Measurements from ENCODE around the gene OR5K1.

OR5K1 gene

DNA sequence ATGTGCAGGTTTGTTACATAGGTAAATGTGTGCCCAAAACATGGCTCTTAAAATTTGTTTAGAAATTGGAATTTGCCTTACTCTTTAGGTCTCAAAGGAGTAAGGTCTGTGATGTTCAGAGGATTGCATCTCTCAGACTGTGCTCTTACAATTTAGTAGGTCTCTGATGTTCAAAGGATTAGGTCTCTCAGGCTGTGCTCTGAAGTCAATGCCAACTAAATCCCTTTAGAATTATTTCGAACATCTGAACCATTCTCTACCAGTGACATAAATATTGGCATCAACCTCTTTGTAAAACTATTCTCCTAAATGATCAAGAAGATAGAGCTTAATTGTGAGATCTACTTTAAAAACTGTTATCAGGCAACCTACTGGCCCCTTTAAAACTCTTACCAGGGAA is at the start of gene OR5K1:
OR5K1 (plus strand) TSS at position 301 of the 400 bp plus-strand sequence. CDS start 6,376 bp downstream, outside the sequence.
- no peak for DNase-seq (ENCODE audit: low read depth, low spot score)

DNA sequence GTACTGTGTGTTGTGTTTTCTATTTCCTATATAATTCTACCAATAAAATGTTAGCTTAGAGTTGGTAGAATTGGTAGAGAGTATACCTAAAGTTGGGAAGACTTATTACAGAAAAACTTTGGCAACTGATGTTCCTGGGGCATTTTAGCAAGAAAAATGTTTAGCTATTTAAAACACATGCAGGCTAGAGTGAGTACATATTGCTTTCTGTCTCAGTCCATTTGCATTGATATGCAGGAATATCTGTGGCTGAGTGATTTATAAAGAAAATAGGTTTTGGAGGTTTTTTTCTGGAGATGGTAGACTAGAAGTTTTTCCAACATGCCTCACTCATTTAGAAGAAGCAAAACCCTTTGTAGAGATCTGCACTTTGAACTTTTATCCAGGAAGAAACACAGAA is 30.4 kb upstream of the OR5K1 start:
- no peak for DNase-seq (ENCODE audit: low read depth, low spot score)

DNA sequence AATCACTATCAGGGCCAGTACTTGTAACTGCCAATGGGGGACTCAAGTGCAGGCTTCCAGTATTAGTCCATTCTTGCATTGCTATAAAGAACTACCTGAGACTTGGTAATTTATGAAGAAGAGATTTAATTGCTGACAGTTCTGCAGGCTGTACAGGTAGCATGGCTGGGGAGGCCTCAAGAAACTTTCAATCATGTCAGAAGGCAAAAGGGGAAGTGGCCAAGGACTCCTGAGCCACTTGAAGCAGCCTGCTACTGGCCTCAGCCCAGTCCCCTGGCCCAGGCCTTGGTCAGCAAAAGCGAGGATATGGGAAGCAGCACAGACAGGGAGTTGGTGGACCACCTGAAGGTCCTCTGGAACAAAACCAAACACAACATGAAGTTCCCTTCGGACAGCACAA is 29.2 kb upstream of the OR5K1 start:
- no peak for DNase-seq (ENCODE audit: low read depth, low spot score)

DNA sequence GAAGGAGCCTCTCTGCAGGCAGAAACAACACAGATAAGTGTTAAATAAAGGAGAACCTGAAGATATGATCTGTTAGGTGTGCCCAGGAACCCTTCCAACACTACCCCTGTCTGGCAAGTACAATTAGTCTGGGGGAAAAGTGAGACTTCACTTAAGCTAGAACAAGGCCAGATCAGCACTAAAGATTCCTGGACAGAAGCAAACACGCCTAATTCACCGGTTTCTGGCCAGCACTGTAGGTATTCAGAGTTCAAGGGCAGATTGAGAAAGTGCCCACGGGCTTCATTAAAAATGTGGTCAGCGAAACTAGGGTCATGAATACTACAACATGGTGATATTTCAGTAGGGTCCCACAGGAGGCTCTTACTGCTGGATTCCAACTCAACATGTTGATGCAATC is 28.6 kb upstream of the OR5K1 start:
- DNase-seq (ENCODE audit: low read depth, low spot score), result no peak

DNA sequence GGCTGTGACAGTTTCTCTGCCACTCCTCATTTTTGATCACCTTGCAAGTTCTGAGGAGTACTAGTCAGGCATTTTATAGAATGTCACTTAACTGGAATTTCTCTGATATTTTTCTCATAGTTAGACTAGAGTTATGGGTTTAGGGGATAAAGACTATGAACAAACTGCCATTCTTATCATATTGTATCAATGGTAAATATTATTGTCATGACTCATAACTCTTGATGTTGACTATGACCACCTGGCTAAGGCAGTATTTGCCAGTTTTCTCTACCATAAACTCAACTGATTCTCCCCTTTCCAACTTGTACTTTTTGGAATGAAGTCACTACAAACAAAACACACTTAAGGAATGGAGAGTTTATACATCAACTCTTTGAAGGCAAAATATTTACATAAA is 22.7 kb upstream of the OR5K1 start:
- DNase-seq (ENCODE audit: low read depth, low spot score), result no peak

DNA sequence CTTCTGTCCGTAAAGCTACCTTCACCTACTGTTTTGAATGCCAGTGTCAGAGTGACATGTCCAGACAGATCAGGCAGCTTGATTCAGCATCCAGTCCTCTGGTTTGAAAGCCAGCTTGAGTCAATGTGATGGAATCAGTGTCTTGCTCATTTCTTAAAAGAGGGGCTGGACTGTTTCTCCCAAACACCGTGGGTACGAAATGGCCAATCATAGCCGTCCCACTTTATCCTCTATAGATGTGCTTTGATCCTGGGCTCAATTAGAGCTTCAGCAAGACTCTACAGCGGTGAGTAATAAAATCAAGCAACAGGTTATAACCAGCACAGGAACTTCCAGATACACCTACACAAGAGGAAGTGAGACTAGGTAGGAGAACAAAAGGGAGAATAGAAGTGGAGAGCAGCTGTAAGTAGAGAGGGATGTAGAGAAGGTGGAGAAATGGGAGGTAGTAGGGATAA is 17.0 kb upstream of the OR5K1 start:
- DNase-seq (ENCODE audit: low read depth, low spot score), result no peak

DNA sequence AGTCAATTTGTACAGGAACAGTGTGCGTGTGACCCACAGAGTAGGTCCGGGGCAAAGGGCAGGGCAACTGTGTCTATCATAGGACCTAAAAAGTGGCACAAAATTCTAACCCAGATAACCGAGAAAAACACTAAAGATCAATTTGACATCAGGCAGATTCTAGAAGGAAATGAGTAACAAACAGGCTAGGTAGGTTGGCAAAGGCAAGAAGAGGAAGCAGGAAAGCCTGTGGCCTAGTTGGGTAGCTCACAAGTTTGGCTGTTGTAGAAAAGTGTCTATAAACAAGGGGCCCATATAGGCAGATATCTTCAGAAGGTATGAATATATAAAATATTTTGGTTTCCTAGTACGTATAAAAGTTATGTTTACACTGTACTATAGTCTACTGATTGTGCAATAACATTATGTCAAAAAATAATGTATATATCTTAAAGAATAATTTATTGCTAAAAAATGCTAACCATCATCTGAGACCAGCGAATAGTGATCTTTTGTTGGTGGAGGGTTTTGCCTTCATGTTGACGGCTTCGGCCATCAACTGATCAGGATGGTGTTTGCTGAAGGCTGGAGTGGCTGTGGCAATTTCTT is 13.3 kb upstream of the OR5K1 start:
- no peak for DNase-seq (ENCODE audit: low read depth, low spot score)

DNA sequence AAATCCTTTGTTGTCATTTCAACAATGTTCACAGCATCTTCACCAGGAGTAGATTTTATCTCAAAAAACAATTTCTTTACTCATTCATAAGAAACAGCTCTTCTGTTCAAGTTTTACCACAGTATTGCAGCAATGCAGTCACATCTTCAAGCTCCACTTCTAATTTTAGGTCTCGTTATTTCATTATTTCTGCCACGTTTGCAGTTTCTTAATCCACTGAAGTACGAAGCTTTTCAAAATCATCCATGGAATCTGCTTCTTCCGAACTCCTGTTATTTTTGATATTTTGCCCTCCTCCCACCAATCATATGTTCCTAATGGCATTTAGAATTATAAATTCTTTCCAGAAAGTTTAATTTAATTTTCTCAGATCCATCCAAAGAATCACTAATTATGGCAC is 12.6 kb upstream of the OR5K1 start:
- no peak for DNase-seq (ENCODE audit: low read depth, low spot score)

DNA sequence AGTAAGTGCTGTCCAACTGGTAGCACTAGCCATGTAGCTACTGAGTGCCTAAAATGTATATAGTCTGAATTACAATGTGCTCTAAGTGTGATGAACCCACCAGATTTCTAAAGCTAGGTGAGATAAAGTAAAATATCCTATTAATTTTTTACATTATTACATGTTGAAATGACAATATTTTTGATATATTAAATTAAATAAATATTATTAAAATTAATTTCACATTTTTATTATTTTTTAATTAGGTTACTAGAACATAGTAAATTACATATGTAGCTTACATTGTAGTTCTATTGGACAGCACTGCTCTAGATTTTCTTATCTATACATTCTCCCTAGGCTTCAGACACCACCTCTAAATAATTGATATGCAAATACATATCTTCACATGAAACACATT is 9.2 kb upstream of the OR5K1 start:
- no peak for DNase-seq (ENCODE audit: low read depth, low spot score)

DNA sequence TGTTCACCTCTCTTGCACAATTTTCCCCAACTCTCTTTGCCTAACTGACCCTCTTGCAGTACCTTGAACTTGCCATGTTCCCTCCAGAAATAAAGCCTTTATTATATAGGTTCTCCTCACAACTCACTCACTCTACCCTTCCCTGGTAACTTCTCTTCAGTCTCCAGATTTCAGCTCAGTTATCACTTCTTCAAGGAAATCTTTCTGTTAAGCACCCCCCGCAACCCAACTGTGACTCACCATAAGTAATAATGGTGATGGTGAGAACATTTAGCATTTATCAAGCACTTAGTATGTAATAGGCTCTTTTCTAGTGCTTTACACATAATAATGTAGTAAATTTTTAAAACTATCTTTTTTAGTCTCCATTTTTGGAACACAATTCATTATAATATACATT is 8.1 kb upstream of the OR5K1 start:
- DNase-seq (ENCODE audit: low read depth, low spot score), result no peak

DNA sequence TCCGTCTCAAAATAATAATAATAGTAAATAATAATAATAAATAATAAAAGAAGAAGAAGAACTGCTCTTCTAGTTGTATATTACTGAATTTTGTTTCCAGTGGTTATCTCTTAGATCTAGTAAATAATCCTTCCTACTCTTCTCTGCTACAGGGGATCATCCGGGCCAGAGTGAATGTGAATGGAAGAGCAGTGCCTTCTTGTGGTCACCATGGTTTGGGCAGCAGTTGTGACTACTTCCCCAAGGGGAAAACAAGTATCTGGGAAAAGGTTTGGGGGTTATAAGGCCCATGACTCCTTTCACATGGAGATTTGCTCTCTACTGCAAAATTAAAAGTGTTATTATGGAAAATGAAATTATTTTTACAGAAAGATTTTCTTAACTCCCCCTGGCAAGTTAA is 5.5 kb upstream of the OR5K1 start:
- DNase-seq (ENCODE audit: low read depth, low spot score), result no peak

DNA sequence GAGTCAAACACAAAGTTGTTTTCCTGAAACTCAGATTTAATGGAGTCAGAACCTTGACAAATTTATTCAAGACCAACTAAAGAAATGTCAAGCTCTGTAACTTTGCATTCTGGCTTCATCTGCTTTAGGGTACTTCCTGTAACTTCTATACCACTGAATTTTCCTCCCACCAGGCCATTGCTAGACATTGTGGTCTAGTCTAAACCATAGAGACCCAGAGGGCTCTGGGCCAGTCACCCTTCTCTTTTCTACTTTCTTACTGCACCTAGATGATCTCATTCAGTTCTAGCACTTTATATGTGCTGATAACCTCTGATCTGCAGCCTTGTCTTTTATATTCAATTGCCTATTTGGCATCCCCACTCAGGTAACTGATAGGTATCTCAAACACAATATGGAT is 2.8 kb upstream of the OR5K1 start:
- DNase-seq (ENCODE audit: low read depth, low spot score), result no peak

DNA sequence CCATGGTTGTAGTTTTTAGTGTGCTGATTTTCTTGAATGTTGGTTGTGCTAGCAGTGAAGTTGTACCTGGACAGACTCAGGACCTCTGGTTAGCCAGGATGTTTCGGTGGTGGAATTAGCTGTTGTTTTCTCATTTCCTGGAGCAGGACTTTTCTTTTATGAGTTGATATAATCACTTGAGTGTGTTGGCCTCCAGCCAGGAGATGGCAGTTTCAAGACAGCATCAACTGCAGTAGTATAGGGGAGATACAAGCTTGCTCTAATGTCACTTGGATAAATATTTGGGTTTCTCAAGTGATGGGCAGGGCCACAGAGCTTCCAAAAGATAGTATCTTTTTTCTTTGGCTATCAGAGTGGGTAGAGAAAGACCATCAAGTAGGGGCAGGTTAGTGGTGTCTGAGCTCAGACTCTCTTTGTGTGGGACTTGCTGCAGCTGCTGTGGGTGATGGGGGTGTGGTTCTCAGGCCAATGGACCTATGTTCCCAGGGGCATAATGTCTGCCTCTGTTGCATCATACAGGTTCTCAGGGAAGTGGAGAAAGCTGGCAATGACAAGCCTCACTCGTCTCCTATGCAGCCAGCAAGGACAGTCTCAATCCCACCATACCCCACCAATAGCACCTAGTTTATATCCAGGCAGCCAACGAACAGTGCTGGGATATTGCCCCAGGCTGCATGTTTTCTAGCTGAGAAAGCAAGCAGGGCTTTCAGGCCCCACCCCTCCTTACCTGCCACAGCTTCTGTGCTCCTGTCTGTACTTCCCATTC is 19.9 kb downstream of the OR5K1 start:
- DNase-seq (ENCODE audit: low read depth, low spot score), result no peak

DNA sequence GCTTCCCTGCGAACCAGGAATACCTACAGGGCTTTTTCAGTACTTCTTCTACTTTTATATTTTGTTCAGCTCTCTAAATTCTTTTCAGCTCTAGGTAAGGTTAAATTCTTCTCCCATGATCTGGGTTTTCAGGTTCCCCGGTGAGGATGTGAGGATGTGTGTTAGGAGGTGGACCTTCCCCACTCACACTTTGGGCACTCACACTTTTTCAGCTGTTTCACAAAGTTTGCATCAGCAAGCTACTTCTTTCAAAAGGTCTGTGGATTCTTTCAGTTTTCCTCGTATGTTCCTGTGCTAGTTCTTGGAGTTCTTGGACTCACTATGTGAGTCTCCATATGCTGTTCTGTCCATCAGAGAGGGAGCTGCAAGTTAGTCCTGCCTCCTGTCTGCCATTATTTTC is 20.6 kb downstream of the OR5K1 start:
- no peak for DNase-seq (ENCODE audit: low read depth, low spot score)

DNA sequence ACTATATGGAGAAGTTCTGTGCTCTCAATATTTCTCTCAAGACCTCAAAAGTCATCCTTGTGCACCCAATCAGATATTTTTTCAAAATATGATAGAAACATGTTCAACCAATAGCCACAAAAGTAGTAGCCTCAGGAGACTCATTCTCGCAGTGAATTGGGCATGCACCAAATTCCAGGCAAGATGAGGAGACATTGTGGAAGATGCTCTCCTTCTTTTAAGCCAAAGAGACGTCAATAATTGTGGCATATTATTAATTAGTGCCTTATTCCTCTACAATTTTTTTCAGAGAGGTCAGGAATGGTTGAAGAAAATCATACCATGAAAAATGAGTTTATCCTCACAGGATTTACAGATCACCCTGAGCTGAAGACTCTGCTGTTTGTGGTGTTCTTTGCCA is 34.4 kb downstream of the OR5K1 start, which contains the start of gene OR5K2:
OR5K2 (plus strand) TSS at position 301 of the 400 bp plus-strand sequence; CDS start at position 301, 0 bp downstream.
- DNase-seq (ENCODE audit: low read depth, low spot score), result no peak

DNA sequence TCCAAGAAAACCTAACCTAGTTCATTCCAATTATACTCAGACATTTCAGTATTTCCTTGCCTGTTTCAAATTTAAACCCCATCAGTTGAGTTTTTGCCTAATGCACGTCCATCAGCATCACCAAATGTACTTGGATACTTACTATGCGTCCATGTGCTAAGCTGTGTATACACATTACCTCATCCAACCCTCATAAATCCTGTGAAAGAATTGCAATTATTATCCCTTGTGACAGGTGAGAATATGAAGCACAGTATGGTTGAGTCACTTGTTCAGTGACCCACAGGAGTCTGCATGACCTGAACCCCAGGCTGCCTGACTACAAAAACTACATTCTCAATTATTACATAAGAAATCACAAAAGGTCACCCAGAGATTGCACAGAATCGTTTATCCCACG is 37.0 kb downstream of the OR5K1 start:
- DNase-seq (ENCODE audit: low read depth, low spot score), result no peak

DNA sequence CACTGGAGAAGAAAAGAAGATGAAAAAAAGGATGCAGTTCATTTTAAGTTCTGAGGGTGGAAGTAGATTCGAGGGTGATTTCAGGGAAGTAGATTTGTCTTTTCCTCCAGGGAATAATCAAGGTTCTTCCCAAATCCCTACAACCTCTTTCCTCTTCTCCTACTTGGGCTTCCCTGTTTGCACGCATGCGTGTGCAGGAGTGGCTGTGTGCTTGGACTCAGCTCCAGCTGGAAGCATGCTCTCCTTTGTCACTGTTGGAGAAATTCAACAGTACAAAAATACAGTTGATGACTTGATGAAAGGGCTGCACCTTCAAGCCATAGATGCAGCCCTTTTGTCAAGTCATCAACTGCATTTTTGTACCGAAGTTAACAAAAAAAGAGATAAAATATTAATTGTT is 38.3 kb downstream of the OR5K1 start:
- DNase-seq (ENCODE audit: low read depth, low spot score), result no peak

DNA sequence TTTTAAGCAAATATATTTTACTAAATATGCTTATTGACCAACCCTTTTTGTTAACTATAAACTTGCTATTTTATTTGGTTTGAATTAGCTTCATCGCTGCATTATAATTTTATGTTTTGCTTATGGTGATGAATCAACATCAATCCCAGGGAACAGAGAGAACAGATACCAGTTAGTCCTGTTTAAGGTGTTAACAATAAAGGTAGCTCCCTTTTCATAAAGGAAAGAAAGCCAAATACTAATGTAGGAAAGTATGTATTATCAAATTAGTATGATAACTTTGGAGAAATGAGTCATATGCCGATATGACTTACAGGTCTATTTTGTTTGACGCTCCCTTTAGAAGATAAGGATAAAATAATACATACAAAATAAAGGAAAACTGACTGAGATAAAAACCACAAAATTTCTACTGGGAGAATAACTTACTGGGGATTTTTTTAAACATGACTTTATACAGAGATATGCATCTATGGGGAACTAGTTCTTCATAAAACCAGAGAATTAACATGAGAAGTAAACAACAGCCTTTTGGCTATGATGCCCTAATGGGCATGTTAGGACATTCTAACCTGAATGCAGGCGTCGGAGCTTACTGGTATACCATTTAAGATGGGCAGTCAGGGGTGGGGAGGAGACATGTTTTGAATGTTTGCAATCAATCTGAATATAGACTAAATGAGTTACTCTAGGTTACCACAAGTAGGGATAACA is 39.0 kb downstream of the OR5K1 start:
- DNase-seq (ENCODE audit: low read depth, low spot score), result no peak

DNA sequence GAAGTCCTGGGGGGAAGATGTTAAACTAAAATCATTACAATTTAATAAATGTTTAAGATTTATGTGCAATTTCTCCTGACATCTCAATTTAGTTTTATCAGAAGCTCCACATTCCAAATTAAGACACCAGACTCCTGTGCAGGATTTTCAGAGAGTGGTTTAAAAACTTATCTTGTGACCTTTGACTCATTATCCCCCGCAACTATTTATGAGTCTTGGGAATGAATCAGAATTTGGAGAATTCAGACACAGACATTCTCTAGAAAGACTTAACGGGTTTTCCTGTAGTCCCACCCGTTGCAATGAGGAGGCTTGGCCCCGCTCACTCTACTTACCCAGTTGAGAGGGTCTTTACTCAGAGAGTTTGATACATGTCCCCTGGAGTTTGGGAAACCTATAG is 41.5 kb downstream of the OR5K1 start:
- DNase-seq (ENCODE audit: low read depth, low spot score), result no peak

DNA sequence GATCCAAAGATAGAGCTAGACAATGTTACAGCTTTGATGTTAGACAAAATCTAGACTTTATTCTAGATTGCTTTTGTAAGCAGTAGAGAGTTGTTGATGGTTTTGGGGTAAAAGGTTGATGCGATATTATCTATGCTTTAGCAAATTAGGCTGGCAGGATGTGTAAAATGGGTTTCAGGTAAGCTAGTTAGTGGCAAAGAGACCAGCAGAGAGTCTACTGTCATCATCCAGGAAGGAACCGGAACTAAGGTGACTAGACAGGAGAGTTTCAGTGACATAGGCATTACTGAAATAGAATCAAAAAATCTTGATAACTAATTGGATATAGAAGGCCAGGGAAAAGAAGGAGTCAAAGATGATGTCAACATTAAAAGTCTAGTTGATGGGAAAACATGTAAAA is 45.6 kb downstream of the OR5K1 start:
- DNase-seq (ENCODE audit: low read depth, low spot score), result no peak

DNA sequence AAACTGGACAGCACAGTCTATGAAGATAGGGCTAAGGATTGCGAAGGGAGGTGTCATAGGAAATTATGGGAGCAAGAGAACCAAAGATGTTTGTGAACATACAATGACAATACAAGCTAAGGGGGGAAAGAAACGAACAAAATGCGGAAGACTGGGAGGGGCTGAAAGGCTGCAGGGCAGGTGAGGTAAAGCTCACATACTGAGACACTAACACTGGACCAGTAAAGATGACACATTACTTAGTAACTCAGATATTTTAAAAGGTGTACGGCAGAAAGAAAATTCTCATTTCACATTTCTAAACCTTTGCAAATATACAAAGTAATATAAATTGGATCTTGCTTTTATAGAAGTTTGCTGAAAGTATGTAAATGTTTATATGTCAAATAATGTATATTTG is 49.6 kb downstream of the OR5K1 start:
- DNase-seq (ENCODE audit: low read depth, low spot score), result no peak

DNA sequence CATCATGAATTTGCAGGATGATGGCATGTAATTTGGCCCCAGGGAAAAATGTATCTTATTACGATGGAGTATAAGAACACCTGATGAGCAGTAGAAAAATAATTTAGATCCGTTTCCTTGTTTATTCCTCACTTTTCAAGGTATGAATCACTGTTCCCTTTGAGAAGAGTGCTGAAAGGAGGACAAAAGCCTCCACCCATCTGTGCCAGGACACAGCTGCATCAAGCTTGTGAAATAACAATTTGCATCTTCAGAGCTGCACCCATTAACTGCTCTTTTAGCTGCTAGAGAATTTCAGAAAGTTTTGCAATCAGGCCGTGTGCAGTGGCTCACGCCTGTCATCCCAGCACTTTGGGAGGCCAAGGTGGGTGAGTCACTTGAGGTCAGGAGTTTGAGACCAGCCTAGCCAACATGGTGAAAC is 50.1 kb downstream of the OR5K1 start:
- DNase-seq (ENCODE audit: low read depth, low spot score), result no peak

DNA sequence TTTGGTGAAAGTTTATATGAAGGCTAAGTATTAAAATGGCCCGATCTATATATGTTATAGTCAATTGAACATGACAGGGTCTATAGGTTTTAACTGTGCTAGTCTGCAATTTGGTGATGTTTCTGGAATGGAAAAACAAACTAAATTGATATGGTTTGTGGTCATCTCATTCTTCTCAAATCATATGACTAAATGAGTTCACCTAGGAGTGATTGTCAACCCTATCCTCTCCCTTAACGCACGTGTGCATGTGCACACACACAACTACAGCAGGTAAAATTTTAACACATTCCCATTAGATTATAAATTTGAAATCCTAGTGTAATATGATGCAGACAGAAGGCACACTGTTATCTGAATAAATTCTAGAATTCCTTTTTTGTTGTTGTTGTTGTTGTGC is 50.7 kb downstream of the OR5K1 start:
- no peak for DNase-seq (ENCODE audit: low read depth, low spot score)

Measured in brain pericyte (primary cell).